PC-3 (cell line): ENCODE measurements around the gene ITGA4. TPM values are rescaled to one million over a fixed set of nuclear protein-coding genes. Genes with fewer than 3 reads are reported as not detected.

ENCODE experiments used
- ATAC-seq: fragments of 200-7000 bp; cut with Tn5 transposase; 2 replicates; pipeline ENCODE4 v1.9.1; 2020; ENCODE audit warnings: mild to moderate bottlenecking, moderate library complexity
- BruUV-seq: library from RNA; stranded (reverse); fragments of 400-500 nt; replicated peaks from 2 replicates; lab custom pipeline; 2021; lab: Mats Ljungman, UMichigan
- CTCF ChIA-PET: fragments of 300-600 bp; sonication (Branson Sonifier 250); formaldehyde crosslinking; loops from one replicate; lab custom pipeline; 2022; ENCODE audit warnings: antibody characterized with exemption; lab: Charles Lee
- POLR2A ChIA-PET: fragments of 300-600 bp; sonication (Branson Sonifier 250); formaldehyde crosslinking; loops from one replicate; lab custom pipeline; 2022; ENCODE audit warnings: antibody characterized with exemption; ENCODE audit not compliant: unreplicated experiment; lab: Charles Lee
- DNase-seq: peaks from one replicate; pipeline ENCODE4 v3.0.0-alpha.2; 2015
- H2AFZ ChIP-seq: fragments of 300-600 bp; sonication (generic); 2 replicates; pipeline ENCODE4 v1.6.0; 2016; ENCODE audit warnings: antibody characterized with exemption, low read length
- H3F3A ChIP-seq: fragments of 300-600 bp; sonication (generic); one replicate; pipeline ENCODE4 v1.6.0; 2017; ENCODE audit warnings: antibody characterized with exemption, low read length, control low read depth, mild to moderate bottlenecking; ENCODE audit not compliant: unreplicated experiment
- H3K27ac ChIP-seq: fragments of 300-600 bp; sonication (generic); 2 replicates; pipeline ENCODE4 v1.5.1; 2016; ENCODE audit warnings: mild to moderate bottlenecking, low read length
- H3K27me3 ChIP-seq: fragments of 300-600 bp; sonication (generic); 2 replicates; pipeline ENCODE4 v1.6.1; 2016; ENCODE audit warnings: low read length, mixed read lengths
- H3K36me3 ChIP-seq: fragments of 300-600 bp; sonication (generic); 2 replicates; pipeline ENCODE4 v1.6.1; 2016; ENCODE audit warnings: low read depth, mixed run types, low read length, mixed read lengths
- H3K4me1 ChIP-seq: fragments of 300-600 bp; sonication (generic); 2 replicates; pipeline ENCODE4 v1.5.1; 2016; ENCODE audit warnings: low read length; ENCODE audit not compliant: insufficient read depth
- H3K4me2 ChIP-seq: fragments of 300-600 bp; sonication (generic); 2 replicates; pipeline ENCODE4 v1.6.0; 2016; ENCODE audit warnings: low read length
- H3K4me3 ChIP-seq: fragments of 300-600 bp; sonication (generic); 2 replicates; pipeline ENCODE4 v1.5.1; 2016; ENCODE audit warnings: mild to moderate bottlenecking, low read length, mixed read lengths
- H3K79me2 ChIP-seq: fragments of 300-600 bp; sonication (generic); 2 replicates; pipeline ENCODE4 v1.6.1; 2017; ENCODE audit warnings: low read length, mixed read lengths
- H3K9ac ChIP-seq: fragments of 300-600 bp; sonication (generic); 2 replicates; pipeline ENCODE4 v1.6.0; 2016; ENCODE audit warnings: mild to moderate bottlenecking, low read length
- H3K9me2 ChIP-seq: fragments of 300-600 bp; sonication (generic); replicated peaks from 2 replicates; pipeline ENCODE4 v1.6.1; 2016; ENCODE audit warnings: mixed run types, low read length, mixed read lengths
- H3K9me3 ChIP-seq: fragments of 300-600 bp; sonication (generic); 2 replicates; pipeline ENCODE4 v1.6.1; 2016; ENCODE audit warnings: low read length, mixed read lengths
- H4K20me1 ChIP-seq: fragments of 300-600 bp; sonication (generic); 2 replicates; pipeline ENCODE4 v1.6.1; 2016; ENCODE audit warnings: low read length, mixed read lengths
- EZH2 ChIP-seq: fragments of 300-600 bp; sonication (generic); IDR thresholded peaks from one replicate; pipeline ENCODE4 v1.6.1; 2017; ENCODE audit warnings: antibody characterized with exemption, mild to moderate bottlenecking, low read length; ENCODE audit not compliant: unreplicated experiment
- EZH2phosphoT487 ChIP-seq: fragments of 300-600 bp; sonication (generic); IDR thresholded peaks from 2 replicates; pipeline ENCODE4 v1.6.1; 2018; ENCODE audit warnings: mild to moderate bottlenecking, antibody characterized with exemption, low read length, borderline replicate concordance
- intact Hi-C: fragments of 100-400 bp; cut with micrococcal nuclease; formaldehyde crosslinking; loops from 2 replicates; pipeline ENCODE4 v1.9.0; 2023
- total RNA-seq: library from RNA; depleted of rRNA; stranded (reverse); fragments of >200 nt; gene quantifications from 2 replicates; pipeline ENCODE4 v1.2.3, GENCODE V29; 2014
- TF ChIP-seq, protein P1 (sequence below): fragments of 300-600 bp; sonication (generic); conservative IDR thresholded peaks from 2 replicates; pipeline ENCODE4 v1.5.1; 2017; ENCODE audit warnings: antibody characterized with exemption, low read depth, mild to moderate bottlenecking, low read length

ITGA4 gene
- total RNA-seq, 1 experiment from 2014 or later = 1.0 TPM

GRCh38 chr2:181574321-181574720 is 117.1 kb downstream of the ITGA4 start:
- no peak overlapping the region for H3K4me2 ChIP-seq
- H3K36me3 ChIP-seq = no peaks in the 10 kb centered on the region
- intact Hi-C loops = loop anchor here (5.0 to 10.0 kb wide), 4 partner anchors 330 to 1442 kb away; no protein-coding TSS in a partner anchor
- H3K9me3 ChIP-seq = no peaks in the 10 kb centered on the region
- no peaks in the 10 kb centered on the region for H3K27me3 ChIP-seq
- no peak overlapping the region for H2AFZ ChIP-seq
- BruUV-seq = no TSS peak
- H3K4me3 ChIP-seq = no peak overlapping the region
- H3K9ac ChIP-seq = no peak overlapping the region
- POLR2A ChIA-PET = no interaction called here
- CTCF ChIA-PET = no interaction called here
- no peak for ATAC-seq
- H3K9me2 ChIP-seq = no peaks in the 10 kb centered on the region
- TF ChIP-seq EZH2phosphoT487 = no peak
- TF ChIP-seq EZH2 = no peak
- TF ChIP-seq, protein P1, sequence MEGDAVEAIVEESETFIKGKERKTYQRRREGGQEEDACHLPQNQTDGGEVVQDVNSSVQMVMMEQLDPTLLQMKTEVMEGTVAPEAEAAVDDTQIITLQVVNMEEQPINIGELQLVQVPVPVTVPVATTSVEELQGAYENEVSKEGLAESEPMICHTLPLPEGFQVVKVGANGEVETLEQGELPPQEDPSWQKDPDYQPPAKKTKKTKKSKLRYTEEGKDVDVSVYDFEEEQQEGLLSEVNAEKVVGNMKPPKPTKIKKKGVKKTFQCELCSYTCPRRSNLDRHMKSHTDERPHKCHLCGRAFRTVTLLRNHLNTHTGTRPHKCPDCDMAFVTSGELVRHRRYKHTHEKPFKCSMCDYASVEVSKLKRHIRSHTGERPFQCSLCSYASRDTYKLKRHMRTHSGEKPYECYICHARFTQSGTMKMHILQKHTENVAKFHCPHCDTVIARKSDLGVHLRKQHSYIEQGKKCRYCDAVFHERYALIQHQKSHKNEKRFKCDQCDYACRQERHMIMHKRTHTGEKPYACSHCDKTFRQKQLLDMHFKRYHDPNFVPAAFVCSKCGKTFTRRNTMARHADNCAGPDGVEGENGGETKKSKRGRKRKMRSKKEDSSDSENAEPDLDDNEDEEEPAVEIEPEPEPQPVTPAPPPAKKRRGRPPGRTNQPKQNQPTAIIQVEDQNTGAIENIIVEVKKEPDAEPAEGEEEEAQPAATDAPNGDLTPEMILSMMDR = no peak
- H4K20me1 ChIP-seq = no peaks in the 10 kb centered on the region
- H3K79me2 ChIP-seq = no peaks in the 10 kb centered on the region
- H3K4me1 ChIP-seq = 0 out of 2 replicates have a peak, but pooled peaks cover 7% of the 10 kb centered on the region
- DNase-seq = no peak
- H3K27ac ChIP-seq = no peak overlapping the region
- no peaks in the 10 kb centered on the region for H3F3A ChIP-seq

GRCh38 chr2:181575024-181575649 is 118.0 kb downstream of the ITGA4 start:
- Histone ChIP-seq H3K9ac (no peak overlapping the region), H3K4me3 (no peak overlapping the region), H3K27ac (no peak overlapping the region), H3K4me2 (no peak overlapping the region), H3K79me2 (no peaks in the 10 kb centered on the region), H3K4me1 (0 out of 2 replicates have a peak, but pooled peaks cover 7% of the 10 kb centered on the region), H3F3A (no peaks in the 10 kb centered on the region), H2AFZ (0 out of 2 replicates have a peak overlapping the region, but pooled peaks have one; percentile 2), H3K9me2 (no peaks in the 10 kb centered on the region), H3K9me3 (no peaks in the 10 kb centered on the region), H4K20me1 (no peaks in the 10 kb centered on the region), H3K36me3 (no peaks in the 10 kb centered on the region), H3K27me3 (no peaks in the 10 kb centered on the region)
- CTCF ChIA-PET = no interaction called here
- POLR2A ChIA-PET = no interaction called here
- TF ChIP-seq EZH2phosphoT487 = no peak
- TF ChIP-seq EZH2 = no peak
- TF ChIP-seq, protein P1 = no peak
- DNase-seq (no peak), ATAC-seq (no peak)
- no TSS peak for BruUV-seq
- intact Hi-C loops = loop anchor here (10.0 kb wide), 1 partner anchor 330 kb away; no protein-coding TSS in a partner anchor

- Histone ChIP-seq H3K27ac (no peak overlapping the region), H3K4me3 (no peak overlapping the region), H4K20me1 (no peaks in the 10 kb centered on the region), H3K79me2 (no peaks in the 10 kb centered on the region), H3K9me2 (no peaks in the 10 kb centered on the region), H2AFZ (0 out of 2 replicates have a peak overlapping the region, but pooled peaks have one; percentile 2), H3K27me3 (no peaks in the 10 kb centered on the region), H3F3A (no peaks in the 10 kb centered on the region), H3K9ac (no peak overlapping the region), H3K36me3 (no peaks in the 10 kb centered on the region), H3K9me3 (no peaks in the 10 kb centered on the region), H3K4me2 (no peak overlapping the region), H3K4me1 (0 out of 2 replicates have a peak, but pooled peaks cover 7% of the 10 kb centered on the region)
- intact Hi-C loops = loop anchor here (10.0 kb wide), 1 partner anchor 329 kb away; no protein-coding TSS in a partner anchor
- TF ChIP-seq EZH2 = no peak
- TF ChIP-seq, protein P1 = no peak
- TF ChIP-seq EZH2phosphoT487 = no peak
- POLR2A ChIA-PET = no interaction called here
- ATAC-seq (no peak), DNase-seq (no peak)
- CTCF ChIA-PET = no interaction called here
- no TSS peak for BruUV-seq
These were observed 118.5 kb downstream of the ITGA4 start for GRCh38 chr2:181575650-181576025.
